Osteocyte (in vitro differentiated cells): Measurements from ENCODE around the gene CADPS2. TPM values are rescaled to one million over a fixed set of nuclear protein-coding genes. Genes with fewer than 3 reads are reported as not detected.

Experiments used
- DNase-seq: peaks from one replicate; pipeline ENCODE4 v3.0.0; 2021; ENCODE audit warnings: mixed read lengths; ENCODE audit not compliant: unreplicated experiment; ENCODE audit errors: extremely low spot score
- H3K27ac Mint-ChIP-seq: one replicate; pipeline ENCODE4 v1.8.0; 2021; ENCODE audit warnings: mild to moderate bottlenecking, mixed read lengths; ENCODE audit not compliant: unreplicated experiment
- H3K27me3 Mint-ChIP-seq: one replicate; pipeline ENCODE4 v1.8.0; 2021; ENCODE audit warnings: mixed read lengths; ENCODE audit not compliant: unreplicated experiment
- H3K36me3 Mint-ChIP-seq: one replicate; pipeline ENCODE4 v1.8.0; 2021; ENCODE audit warnings: mixed read lengths; ENCODE audit not compliant: unreplicated experiment
- H3K4me1 Mint-ChIP-seq: one replicate; pipeline ENCODE4 v1.8.0; 2021; ENCODE audit warnings: mixed read lengths; ENCODE audit not compliant: unreplicated experiment
- H3K4me3 Mint-ChIP-seq: one replicate; pipeline ENCODE4 v1.8.0; 2021; ENCODE audit warnings: mild to moderate bottlenecking, moderate library complexity, mixed read lengths; ENCODE audit not compliant: unreplicated experiment
- H3K9me3 Mint-ChIP-seq: one replicate; pipeline ENCODE4 v1.8.0; 2021; ENCODE audit warnings: mixed read lengths; ENCODE audit not compliant: unreplicated experiment
- CTCF ChIP-seq: fragments of 200-600 bp; sonication (generic); IDR thresholded peaks from 2 replicates; pipeline ENCODE4 v1.5.0; 2021; ENCODE audit warnings: antibody characterized with exemption, mild to moderate bottlenecking, moderate library complexity
- total RNA-seq: library from RNA; stranded (reverse); gene quantifications from 2 replicates; pipeline ENCODE4 v1.2.1, GENCODE V29; 2021

CADPS2 gene
- total RNA-seq, 1 donor from 2014 or later, result 0.81 TPM

- no peaks in the 10 kb centered on the region for H3K4me1 Mint-ChIP-seq
- H3K27ac Mint-ChIP-seq, result no peak overlapping the region
Observed at GRCh38 chr7:122833888-122834570, 52.2 kb downstream of the CADPS2 start.

GRCh38 chr7:122831436-122831835, 54.8 kb downstream of the CADPS2 start:
- H3K27me3 Mint-ChIP-seq, result no peaks in the 10 kb centered on the region
- H3K9me3 Mint-ChIP-seq, result peaks cover 3% of the 10 kb centered on the region
- no peak overlapping the region for H3K27ac Mint-ChIP-seq
- no peak overlapping the region for H3K4me3 Mint-ChIP-seq
- no peaks in the 10 kb centered on the region for H3K4me1 Mint-ChIP-seq
- TF ChIP-seq CTCF, result no peak
- DNase-seq, result no peak
- H3K36me3 Mint-ChIP-seq, result no peaks in the 10 kb centered on the region

More at GRCh38 chr7:122833888-122834570, 52.2 kb downstream of the CADPS2 start:
- Mint-ChIP-seq H3K9me3 (peaks cover 3% of the 10 kb centered on the region), H3K4me3 (no peak overlapping the region), H3K36me3 (no peaks in the 10 kb centered on the region), H3K27me3 (no peaks in the 10 kb centered on the region)
- no peak for DNase-seq
- TF ChIP-seq CTCF, result no peak

GRCh38 chr7:122829962-122830361, 56.3 kb downstream of the CADPS2 start:
- Mint-ChIP-seq H3K4me1 (no peaks in the 10 kb centered on the region), H3K4me3 (no peak overlapping the region), H3K36me3 (no peaks in the 10 kb centered on the region)

GRCh38 chr7:122827763-122828162, 58.5 kb downstream of the CADPS2 start:
- Mint-ChIP-seq H3K27me3 (no peaks in the 10 kb centered on the region), H3K36me3 (no peaks in the 10 kb centered on the region), H3K9me3 (peaks cover 2% of the 10 kb centered on the region), H3K27ac (no peak overlapping the region), H3K4me1 (no peaks in the 10 kb centered on the region), H3K4me3 (no peak overlapping the region)
- no peak for TF ChIP-seq CTCF
- no peak for DNase-seq

More at GRCh38 chr7:122829962-122830361, 56.3 kb downstream of the CADPS2 start:
- Mint-ChIP-seq H3K27ac (no peak overlapping the region), H3K27me3 (no peaks in the 10 kb centered on the region), H3K9me3 (no peaks in the 10 kb centered on the region)
- no peak for DNase-seq
- TF ChIP-seq CTCF, result no peak

GRCh38 chr7:122813845-122814244, 72.4 kb downstream of the CADPS2 start:
- no peak for DNase-seq
- no peak for TF ChIP-seq CTCF
- Mint-ChIP-seq H3K36me3 (no peaks in the 10 kb centered on the region), H3K4me3 (no peak overlapping the region), H3K27me3 (no peaks in the 10 kb centered on the region), H3K9me3 (peaks cover 10% of the 10 kb centered on the region), H3K4me1 (no peaks in the 10 kb centered on the region), H3K27ac (no peak overlapping the region)
